ENCODE data around the gene EGFR.

The EGFR gene

DNA sequence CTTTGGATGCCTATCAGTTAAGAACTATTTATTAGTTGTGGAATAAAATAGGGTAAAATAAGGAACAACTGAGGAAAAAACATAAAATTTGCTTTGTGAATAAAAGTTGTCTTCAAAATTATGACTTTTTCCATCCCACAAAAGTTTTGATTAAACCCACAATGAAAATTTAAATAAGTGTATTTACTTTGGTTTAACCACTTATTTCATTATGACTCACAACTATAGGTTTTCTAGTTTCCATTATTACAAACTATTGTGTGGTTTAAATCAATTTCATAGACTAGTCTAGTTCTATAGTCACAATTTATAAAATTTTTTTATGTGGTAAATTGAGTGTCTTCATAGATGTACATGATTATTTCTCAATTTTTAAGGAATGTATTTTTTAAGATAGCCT, 116.6 kb downstream of the EGFR start:
- H3K4me3 ChIP-seq (ENCODE audit: insufficient read depth, low read length, poor library complexity, severe bottlenecking): no peak overlapping the region
- H3K9ac ChIP-seq (ENCODE audit: low read length): no peak overlapping the region
- H3K79me2 ChIP-seq (ENCODE audit: insufficient read depth, low read length): no peaks in the 10 kb centered on the region
- TF ChIP-seq, protein P1, sequence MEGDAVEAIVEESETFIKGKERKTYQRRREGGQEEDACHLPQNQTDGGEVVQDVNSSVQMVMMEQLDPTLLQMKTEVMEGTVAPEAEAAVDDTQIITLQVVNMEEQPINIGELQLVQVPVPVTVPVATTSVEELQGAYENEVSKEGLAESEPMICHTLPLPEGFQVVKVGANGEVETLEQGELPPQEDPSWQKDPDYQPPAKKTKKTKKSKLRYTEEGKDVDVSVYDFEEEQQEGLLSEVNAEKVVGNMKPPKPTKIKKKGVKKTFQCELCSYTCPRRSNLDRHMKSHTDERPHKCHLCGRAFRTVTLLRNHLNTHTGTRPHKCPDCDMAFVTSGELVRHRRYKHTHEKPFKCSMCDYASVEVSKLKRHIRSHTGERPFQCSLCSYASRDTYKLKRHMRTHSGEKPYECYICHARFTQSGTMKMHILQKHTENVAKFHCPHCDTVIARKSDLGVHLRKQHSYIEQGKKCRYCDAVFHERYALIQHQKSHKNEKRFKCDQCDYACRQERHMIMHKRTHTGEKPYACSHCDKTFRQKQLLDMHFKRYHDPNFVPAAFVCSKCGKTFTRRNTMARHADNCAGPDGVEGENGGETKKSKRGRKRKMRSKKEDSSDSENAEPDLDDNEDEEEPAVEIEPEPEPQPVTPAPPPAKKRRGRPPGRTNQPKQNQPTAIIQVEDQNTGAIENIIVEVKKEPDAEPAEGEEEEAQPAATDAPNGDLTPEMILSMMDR (IDR thresholded peaks at IDR 0.05; ENCODE audit: insufficient read depth, low read length, poor library complexity, severe bottlenecking): no peak
- TF ChIP-seq EZH2phosphoT487 (conservative IDR thresholded peaks at IDR 0.05; ENCODE audit: low read length): no peak
- H3K27me3 ChIP-seq (ENCODE audit: low read length): no peaks in the 10 kb centered on the region
- no peak overlapping the region for H3K4me2 ChIP-seq (ENCODE audit: low read depth, low read length, poor library complexity, severe bottlenecking)
- no peaks in the 10 kb centered on the region for H3F3A ChIP-seq (ENCODE audit: insufficient read depth)
- H3K27ac ChIP-seq (ENCODE audit: low read depth, low read length): no peak overlapping the region
- no peaks in the 10 kb centered on the region for H4K20me1 ChIP-seq (ENCODE audit: low read depth, low read length)
- no peaks in the 10 kb centered on the region; the same call in 1 of the 2 replicates for H3K9me3 ChIP-seq (ENCODE audit: insufficient read depth, low read length)
- H2AFZ ChIP-seq (ENCODE audit: low read depth, low read length, severe bottlenecking): no peak overlapping the region
- H3K36me3 ChIP-seq (ENCODE audit: low read length): no peaks in the 10 kb centered on the region
- H3K9me2 ChIP-seq (replicated peaks; ENCODE audit: insufficient read depth, low read length): no peaks in the 10 kb centered on the region

DNA sequence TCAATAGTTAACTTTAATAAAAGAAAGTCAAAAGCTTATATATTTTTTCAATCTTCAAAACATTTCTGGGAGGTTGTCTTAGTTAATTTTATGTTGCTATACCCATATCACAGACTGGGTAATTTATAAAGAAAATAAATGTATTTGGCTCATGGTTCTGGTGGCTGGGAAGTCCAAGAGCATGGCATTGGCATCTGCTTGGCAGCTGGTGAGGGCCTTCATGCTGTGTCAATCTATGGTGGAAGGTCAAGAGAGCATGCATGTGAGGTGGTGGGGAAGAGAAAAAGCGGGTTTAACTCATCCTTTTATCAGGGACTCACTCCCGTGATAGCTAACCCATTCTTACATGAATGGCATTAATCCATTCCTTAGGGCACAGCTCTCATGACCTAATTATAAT, 119.8 kb downstream of the EGFR start:
- Histone ChIP-seq H3K36me3 (ENCODE audit: low read length) (no peaks in the 10 kb centered on the region), H3K79me2 (ENCODE audit: insufficient read depth, low read length) (no peaks in the 10 kb centered on the region), H3K27ac (ENCODE audit: low read depth, low read length) (no peak overlapping the region), H3F3A (ENCODE audit: insufficient read depth) (no peaks in the 10 kb centered on the region), H2AFZ (ENCODE audit: low read depth, low read length, severe bottlenecking) (no peak overlapping the region), H4K20me1 (ENCODE audit: low read depth, low read length) (no peaks in the 10 kb centered on the region), H3K9me2 (replicated peaks; ENCODE audit: insufficient read depth, low read length) (no peaks in the 10 kb centered on the region), H3K4me2 (ENCODE audit: low read depth, low read length, poor library complexity, severe bottlenecking) (no peak overlapping the region), H3K9ac (ENCODE audit: low read length) (no peak overlapping the region), H3K4me3 (ENCODE audit: insufficient read depth, low read length, poor library complexity, severe bottlenecking) (no peak overlapping the region), H3K27me3 (ENCODE audit: low read length) (no peaks in the 10 kb centered on the region), H3K9me3 (ENCODE audit: insufficient read depth, low read length) (no peaks in the 10 kb centered on the region; the same call in 1 of the 2 replicates)
- TF ChIP-seq, protein P1 (IDR thresholded peaks at IDR 0.05; ENCODE audit: insufficient read depth, low read length, poor library complexity, severe bottlenecking): no peak
- TF ChIP-seq EZH2phosphoT487 (conservative IDR thresholded peaks at IDR 0.05; ENCODE audit: low read length): no peak

DNA sequence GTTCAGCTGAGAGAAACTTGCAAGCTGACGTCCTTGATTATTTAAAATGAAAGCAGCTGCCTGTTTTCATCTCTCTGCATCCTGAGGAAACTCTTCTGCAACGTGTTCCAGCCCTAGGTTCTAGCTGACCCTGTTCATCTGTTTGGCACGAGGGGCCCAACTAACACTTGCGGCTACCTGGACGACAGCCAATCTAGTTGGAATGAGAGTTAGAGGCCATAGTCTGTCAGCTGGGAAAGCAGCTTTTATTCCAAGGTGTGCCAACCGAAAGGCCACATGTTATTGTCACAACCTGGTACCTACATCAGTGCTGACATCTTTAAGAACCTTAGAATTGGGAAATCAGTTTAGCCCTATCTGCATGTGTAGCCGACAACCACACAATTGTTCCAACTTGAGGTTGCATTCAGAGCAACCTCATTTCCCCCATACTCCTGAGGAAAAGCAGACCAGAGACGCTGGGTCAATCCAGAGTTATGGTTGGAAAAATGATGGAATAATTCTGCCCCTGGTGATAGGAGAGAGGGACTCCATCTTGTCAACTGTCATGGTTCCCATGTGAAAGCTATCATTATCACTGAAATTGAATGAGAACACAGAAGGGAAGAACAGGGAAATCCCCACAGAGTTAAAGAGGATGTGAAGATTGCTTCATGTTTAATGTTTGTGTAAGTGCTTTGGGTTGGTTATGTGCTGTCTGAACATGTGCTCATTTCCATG, 121.6 kb downstream of the EGFR start:
- H3K27me3 ChIP-seq (ENCODE audit: low read length): no peaks in the 10 kb centered on the region
- H2AFZ ChIP-seq (ENCODE audit: low read depth, low read length, severe bottlenecking): no peak overlapping the region
- no peak overlapping the region for H3K9ac ChIP-seq (ENCODE audit: low read length)
- H3K9me2 ChIP-seq (replicated peaks; ENCODE audit: insufficient read depth, low read length): no peaks in the 10 kb centered on the region
- H3K27ac ChIP-seq (ENCODE audit: low read depth, low read length): no peak overlapping the region
- no peaks in the 10 kb centered on the region for H4K20me1 ChIP-seq (ENCODE audit: low read depth, low read length)
- TF ChIP-seq, protein P1 (IDR thresholded peaks at IDR 0.05; ENCODE audit: insufficient read depth, low read length, poor library complexity, severe bottlenecking): no peak
- TF ChIP-seq EZH2phosphoT487 (conservative IDR thresholded peaks at IDR 0.05; ENCODE audit: low read length): no peak
- no peaks in the 10 kb centered on the region for H3K79me2 ChIP-seq (ENCODE audit: insufficient read depth, low read length)
- H3F3A ChIP-seq (ENCODE audit: insufficient read depth): no peaks in the 10 kb centered on the region
- no peak overlapping the region for H3K4me2 ChIP-seq (ENCODE audit: low read depth, low read length, poor library complexity, severe bottlenecking)
- no peaks in the 10 kb centered on the region; the same call in 1 of the 2 replicates for H3K9me3 ChIP-seq (ENCODE audit: insufficient read depth, low read length)
- H3K4me3 ChIP-seq (ENCODE audit: insufficient read depth, low read length, poor library complexity, severe bottlenecking): no peak overlapping the region
- no peaks in the 10 kb centered on the region for H3K36me3 ChIP-seq (ENCODE audit: low read length)
